ENCODE measurements around the gene RAB28. TPM values are rescaled to one million over a fixed set of nuclear protein-coding genes. Genes with fewer than 3 reads are reported as not detected.

RAB28 gene
- total and polyA plus RNA-seq, 12 donors: 9.7 to 23.1 (median 15.3) TPM

- H3K9me3 ChIP-seq (replicated peaks in 1 of 3): no peaks in the 10 kb centered on the region
- H3K4me3 ChIP-seq: no peak overlapping the region
- intact Hi-C loops (cut with DNase I): no loop called here
- no peak overlapping the region for H3K27ac ChIP-seq
- H3K36me3 ChIP-seq (replicated peaks in 1 of 2): no peaks in the 10 kb centered on the region
- H3K27me3 ChIP-seq: peaks cover 90% of the 10 kb centered on the region
- no peak for DNase-seq
- no peaks in the 10 kb centered on the region for H3K4me1 ChIP-seq (replicated peaks in 1 of 2)
- TF ChIP-seq CTCF (IDR thresholded peaks at IDR 0.05) (no peak), POLR2A (IDR thresholded peaks at IDR 0.05) (no peak)
- WGBS, 4 donors: 11 to 13% (median 13%) methylated on average over 9 to 17 of the region's 17 CpGs; no CpG with 5 or more reads in 1 of the 4 donors
Measured at GRCh38 chr4:13523105-13523477, 39.0 kb upstream of the RAB28 start.

- intact Hi-C loops (cut with DNase I): no loop called here
- no peak for TF ChIP-seq POLR2A (IDR thresholded peaks at IDR 0.05)
- TF ChIP-seq CTCF (IDR thresholded peaks at IDR 0.05): no peak
- peaks cover 84% of the 10 kb centered on the region for H3K27me3 ChIP-seq
Measured at GRCh38 chr4:13522282-13523104, 38.4 kb upstream of the RAB28 start.

GRCh38 chr4:13521047-13521446, 36.9 kb upstream of the RAB28 start:
- H3K4me3 ChIP-seq: no peak overlapping the region
- no peak overlapping the region for H3K27ac ChIP-seq
- no peaks in the 10 kb centered on the region for H3K36me3 ChIP-seq (replicated peaks in 1 of 2)
- 43 to 53% (median 48%) methylated on average over 2 of the region's 2 CpGs for WGBS, 4 donors
- no peak for DNase-seq
- peaks cover 76% of the 10 kb centered on the region for H3K27me3 ChIP-seq
- no peaks in the 10 kb centered on the region for H3K9me3 ChIP-seq (replicated peaks in 1 of 3)
- TF ChIP-seq POLR2A (IDR thresholded peaks at IDR 0.05) (no peak), CTCF (IDR thresholded peaks at IDR 0.05) (no peak)
- no peaks in the 10 kb centered on the region for H3K4me1 ChIP-seq (replicated peaks in 1 of 2)
- intact Hi-C loops (cut with DNase I): no loop called here

More at GRCh38 chr4:13522282-13523104, 38.4 kb upstream of the RAB28 start:
- no peak overlapping the region for H3K4me3 ChIP-seq
- no peaks in the 10 kb centered on the region for H3K9me3 ChIP-seq (replicated peaks in 1 of 3)
- WGBS, 4 donors: 4 to 16% (median 7%) methylated on average over 12 to 49 of the region's 49 CpGs
- H3K27ac ChIP-seq: no peak overlapping the region
- no peak for DNase-seq
- H3K4me1 ChIP-seq (replicated peaks in 1 of 2): no peaks in the 10 kb centered on the region
- H3K36me3 ChIP-seq (replicated peaks in 1 of 2): no peaks in the 10 kb centered on the region

GRCh38 chr4:13516315-13516860, 32.2 kb upstream of the RAB28 start:
- H3K4me3 ChIP-seq: no peak overlapping the region
- DNase-seq: no peak
- 73 to 80% (median 76%) methylated on average over 3 of the region's 3 CpGs for WGBS, 4 donors
- no peak overlapping the region for H3K27ac ChIP-seq
- no peaks in the 10 kb centered on the region for H3K9me3 ChIP-seq (replicated peaks in 1 of 3)
- peaks cover 43% of the 10 kb centered on the region for H3K27me3 ChIP-seq
- TF ChIP-seq CTCF (IDR thresholded peaks at IDR 0.05): no peak
- no peak for TF ChIP-seq POLR2A (IDR thresholded peaks at IDR 0.05)
- H3K36me3 ChIP-seq (replicated peaks in 1 of 2): no peaks in the 10 kb centered on the region
- intact Hi-C loops (cut with DNase I): no loop called here
- no peaks in the 10 kb centered on the region for H3K4me1 ChIP-seq (replicated peaks in 1 of 2)

All from adrenal gland (tissue), 12 donors.